Measurements from ENCODE around the gene FREM1.

DNA sequence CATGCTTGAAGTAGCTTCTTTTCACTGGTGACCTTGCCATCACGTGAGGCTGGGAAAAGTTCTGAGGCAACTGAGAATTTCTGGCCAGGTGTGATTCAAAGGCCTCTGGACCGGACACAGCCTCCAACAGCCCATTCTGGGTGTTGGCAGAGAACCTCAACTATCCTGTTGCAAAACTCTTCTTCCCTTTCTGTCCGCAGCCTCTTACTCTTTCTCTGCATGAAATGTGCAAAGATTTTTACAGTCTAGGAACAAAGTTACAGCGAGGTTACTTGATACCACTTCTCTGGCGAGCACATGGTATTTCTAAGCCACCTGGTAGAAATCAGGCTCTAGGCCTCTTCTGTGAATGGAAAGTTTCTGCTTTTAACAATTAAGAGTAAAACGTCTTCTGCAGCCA lies 79.2 kb downstream of the FREM1 start:
- no peak for TF ChIP-seq EGR1 (IDR thresholded peaks at IDR 0.05; ENCODE audit: borderline replicate concordance in 1 of 2, low read depth in 2 of 2, low read length in 2 of 2)
- TF ChIP-seq TARDBP (IDR thresholded peaks at IDR 0.05; ENCODE audit: borderline replicate concordance): no peak
- no peak for TF ChIP-seq MXI1 (IDR thresholded peaks at IDR 0.05; ENCODE audit: low read depth, low read length)
- TF ChIP-seq POLR2A (IDR thresholded peaks at IDR 0.05; ENCODE audit: low read depth, low read length): no peak
- TF ChIP-seq, protein P1, sequence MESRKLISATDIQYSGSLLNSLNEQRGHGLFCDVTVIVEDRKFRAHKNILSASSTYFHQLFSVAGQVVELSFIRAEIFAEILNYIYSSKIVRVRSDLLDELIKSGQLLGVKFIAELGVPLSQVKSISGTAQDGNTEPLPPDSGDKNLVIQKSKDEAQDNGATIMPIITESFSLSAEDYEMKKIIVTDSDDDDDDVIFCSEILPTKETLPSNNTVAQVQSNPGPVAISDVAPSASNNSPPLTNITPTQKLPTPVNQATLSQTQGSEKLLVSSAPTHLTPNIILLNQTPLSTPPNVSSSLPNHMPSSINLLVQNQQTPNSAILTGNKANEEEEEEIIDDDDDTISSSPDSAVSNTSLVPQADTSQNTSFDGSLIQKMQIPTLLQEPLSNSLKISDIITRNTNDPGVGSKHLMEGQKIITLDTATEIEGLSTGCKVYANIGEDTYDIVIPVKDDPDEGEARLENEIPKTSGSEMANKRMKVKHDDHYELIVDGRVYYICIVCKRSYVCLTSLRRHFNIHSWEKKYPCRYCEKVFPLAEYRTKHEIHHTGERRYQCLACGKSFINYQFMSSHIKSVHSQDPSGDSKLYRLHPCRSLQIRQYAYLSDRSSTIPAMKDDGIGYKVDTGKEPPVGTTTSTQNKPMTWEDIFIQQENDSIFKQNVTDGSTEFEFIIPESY (IDR thresholded peaks at IDR 0.05): no peak
- TF ChIP-seq IRF4 (IDR thresholded peaks at IDR 0.05; ENCODE audit: low read depth, low read length): no peak
- TF ChIP-seq NFIC (IDR thresholded peaks at IDR 0.05; ENCODE audit: low read depth, low read length): no peak
- TF ChIP-seq SUZ12 (IDR thresholded peaks at IDR 0.05; ENCODE audit: unreplicated experiment): no peak
- no peak for TF ChIP-seq GABPA (IDR thresholded peaks at IDR 0.05; ENCODE audit: low read depth)
- no peak for TF ChIP-seq CHD4 (IDR thresholded peaks at IDR 0.05)
- TF ChIP-seq RAD51 (IDR thresholded peaks at IDR 0.05): no peak
- TF ChIP-seq NR2C2 (IDR thresholded peaks at IDR 0.05; ENCODE audit: borderline replicate concordance, control insufficient read depth, insufficient read length, low read depth): no peak
